GM12873 (cell line): ENCODE data around the gene RAB36.

Source experiments
- CTCF ChIP-seq: IDR thresholded peaks from 2 replicates; pipeline ENCODE4 v1.5.1; 2012; ENCODE audit warnings: low read depth, mild to moderate bottlenecking, moderate library complexity, low read length, control low read depth; ENCODE audit not compliant: insufficient read depth; ENCODE audit errors: missing control alignments

RAB36 gene

DNA sequence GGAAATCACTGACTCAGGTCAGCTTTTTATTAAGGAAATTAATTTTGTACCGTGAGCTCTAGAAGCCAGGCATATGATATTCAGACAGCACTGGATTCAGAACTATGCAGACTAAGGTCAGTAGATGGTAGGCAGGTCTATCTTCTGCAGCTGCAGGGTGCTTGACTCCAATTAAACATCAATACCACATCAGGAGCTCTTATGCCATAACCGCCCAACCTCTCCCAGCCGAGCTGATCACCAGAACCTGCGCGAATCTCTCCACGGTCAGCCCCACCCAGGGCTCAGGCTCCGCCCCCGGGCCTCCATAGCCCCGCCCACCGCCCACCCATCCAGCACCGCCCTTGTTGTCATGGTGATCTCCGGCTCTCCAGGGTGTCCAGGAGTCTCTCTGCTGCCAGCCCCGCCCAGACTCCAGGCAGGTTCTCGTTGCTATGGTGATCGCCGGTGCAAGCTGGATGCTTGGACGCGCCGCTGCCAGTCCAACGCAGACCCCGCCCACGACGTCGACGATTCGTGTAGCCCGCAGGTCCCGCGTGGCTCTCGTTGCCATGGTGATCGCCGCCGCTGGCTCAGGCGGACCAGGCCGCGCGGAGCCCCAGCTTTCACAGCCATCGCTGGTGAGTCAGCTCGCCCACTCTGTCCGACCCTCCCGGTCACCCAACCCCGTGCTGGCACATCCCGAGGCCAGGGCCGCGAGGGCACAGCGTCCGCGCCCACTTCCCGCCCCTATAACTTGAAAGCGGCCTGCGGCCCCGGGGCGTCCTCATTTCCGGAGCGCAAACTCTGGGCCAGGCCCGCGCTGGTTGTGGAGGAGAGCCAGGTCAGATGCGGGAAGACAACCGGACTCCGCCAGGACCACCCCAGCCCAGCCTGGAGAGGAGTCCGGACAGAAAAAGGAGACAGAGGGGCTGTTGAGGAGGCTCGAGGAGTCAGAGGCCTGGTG, at the start of gene RAB36:
Gene RAB36 (plus strand): TSS at position 546 of the 946 bp plus-strand sequence. CDS start 1,140 bp downstream, outside the sequence.
- TF ChIP-seq CTCF = no peak

- TF ChIP-seq CTCF = no peak
Measured at GRCh38 chr22:23095733-23096342, 49.4 kb upstream of the RAB36 start.

- no peak for TF ChIP-seq CTCF
Measured at GRCh38 chr22:23097412-23098229, 47.7 kb upstream of the RAB36 start.

DNA sequence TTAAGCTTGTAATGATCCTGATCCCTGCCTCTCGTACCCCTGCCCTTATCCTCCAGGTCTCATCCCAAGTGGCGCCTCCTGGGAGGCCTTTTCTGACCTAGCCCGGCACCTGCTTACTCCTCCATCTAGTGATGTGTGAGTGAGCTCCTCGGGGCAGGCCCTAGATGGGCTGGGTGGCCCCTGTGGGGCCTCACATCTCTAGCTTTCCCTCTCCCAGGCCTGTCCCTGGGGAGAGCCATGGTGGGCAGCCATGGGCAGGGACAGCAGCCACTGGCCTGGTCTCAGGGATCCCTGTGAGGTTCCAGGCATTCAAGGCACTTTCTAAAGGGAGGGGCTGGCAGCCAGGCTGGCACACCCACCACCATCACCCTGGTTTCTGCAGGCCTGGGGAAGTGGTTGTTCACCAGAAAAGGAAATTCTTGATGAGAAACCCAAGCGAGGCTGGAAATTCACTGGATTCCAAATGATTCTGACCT, 47.0 kb upstream of the RAB36 start:
- no peak for TF ChIP-seq CTCF

DNA sequence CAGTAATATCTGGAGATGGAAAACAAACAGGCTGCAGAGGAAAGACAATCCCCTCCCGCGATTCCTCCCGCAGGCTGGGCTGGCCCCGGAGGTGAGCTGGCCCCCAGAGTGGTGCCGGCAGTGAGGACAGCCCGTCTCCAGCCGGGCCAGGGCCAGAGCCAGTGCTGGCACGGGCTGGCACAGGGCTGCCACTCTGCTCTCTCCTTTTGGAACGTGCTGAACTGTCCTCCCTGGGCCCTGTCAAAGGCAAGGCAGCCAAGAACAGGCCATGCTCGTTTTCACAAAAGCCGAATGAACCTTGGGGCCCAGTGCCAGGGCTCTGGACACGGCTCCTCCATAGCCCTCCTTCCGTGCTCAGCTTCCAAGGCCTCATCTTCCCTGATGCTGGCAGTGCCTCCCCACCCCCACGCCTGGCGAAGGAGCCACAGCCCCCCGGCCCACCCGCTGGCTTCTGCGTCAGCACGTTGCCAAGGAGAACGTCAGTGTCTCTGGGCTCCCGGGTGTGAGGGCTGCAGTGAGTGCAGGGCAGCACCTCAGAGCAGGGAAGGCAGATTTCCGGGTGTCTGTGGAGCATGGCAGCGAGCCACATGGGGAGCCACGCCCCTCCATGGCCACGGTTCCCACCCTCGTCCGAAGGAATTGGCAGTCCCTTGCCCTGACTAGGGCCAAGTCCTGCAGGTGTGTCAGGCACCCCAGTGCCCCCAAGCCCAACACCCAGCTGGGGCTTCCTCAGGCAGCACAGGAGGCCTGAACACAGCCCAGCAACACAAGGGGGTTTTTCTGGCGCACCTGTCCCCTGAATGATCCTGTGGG, 46.4 kb upstream of the RAB36 start:
- no peak for TF ChIP-seq CTCF

- no peak for TF ChIP-seq CTCF
Measured at GRCh38 chr22:23099531-23099804, 45.8 kb upstream of the RAB36 start.
